GM21381 (cell line): ENCODE measurements around the gene CMSS1.

Source experiments
- ATAC-seq: cut with Tn5 transposase; IDR thresholded peaks from one replicate; pipeline ENCODE4 v1.9.1; 2021; ENCODE audit warnings: mild to moderate bottlenecking, moderate library complexity; ENCODE audit not compliant: unreplicated experiment

The CMSS1 gene

GRCh38 chr3:100097919-100098783, 280.5 kb downstream of the CMSS1 start:
- no peak for ATAC-seq

GRCh38 chr3:100098784-100099070, 281.1 kb downstream of the CMSS1 start:
- ATAC-seq: no peak

GRCh38 chr3:100099621-100100020, 282.0 kb downstream of the CMSS1 start:
- no peak for ATAC-seq

GRCh38 chr3:100100425-100100824, 282.8 kb downstream of the CMSS1 start:
- no peak for ATAC-seq

- no peak for ATAC-seq
Observed at GRCh38 chr3:100102757-100103156, 285.1 kb downstream of the CMSS1 start.

- peak; percentile 82 for ATAC-seq
Observed at GRCh38 chr3:100103558-100104441, 286.1 kb downstream of the CMSS1 start.

GRCh38 chr3:100104442-100104798, 286.8 kb downstream of the CMSS1 start:
- ATAC-seq: peak; percentile 35

GRCh38 chr3:100104817-100105413, 287.3 kb downstream of the CMSS1 start:
- no peak for ATAC-seq

GRCh38 chr3:100105501-100105900, 287.8 kb downstream of the CMSS1 start:
- peak; percentile 35 for ATAC-seq

- ATAC-seq: no peak
Observed at GRCh38 chr3:100106094-100106493, 288.4 kb downstream of the CMSS1 start.

GRCh38 chr3:100106531-100107141, 289.0 kb downstream of the CMSS1 start:
- no peak for ATAC-seq

- ATAC-seq: no peak
Observed at GRCh38 chr3:100107221-100107814, 289.7 kb downstream of the CMSS1 start.

GRCh38 chr3:100108464-100109079, 290.9 kb downstream of the CMSS1 start:
- ATAC-seq: no peak

- ATAC-seq: no peak
Observed at GRCh38 chr3:100110162-100110561, 292.5 kb downstream of the CMSS1 start.

- no peak for ATAC-seq
Observed at GRCh38 chr3:100111728-100112127, 294.1 kb downstream of the CMSS1 start.

- no peak for ATAC-seq
Observed at GRCh38 chr3:100113723-100114412, 296.2 kb downstream of the CMSS1 start.

GRCh38 chr3:100114413-100115030, 296.9 kb downstream of the CMSS1 start, which contains the start of gene FILIP1L:
TSS of gene FILIP1L (minus strand) at chr3:100114501.
- no peak for ATAC-seq

- no peak for ATAC-seq
Observed at GRCh38 chr3:100117093-100117492, 299.4 kb downstream of the CMSS1 start.

GRCh38 chr3:100120012-100120411, 302.4 kb downstream of the CMSS1 start:
- no peak for ATAC-seq
